Skeletal muscle tissue (tissue), 4 donors: Measurements from ENCODE around the gene KLF6. TPM values are rescaled to one million over a fixed set of nuclear protein-coding genes. Genes with fewer than 3 reads are reported as not detected.

Experiments used
- H3K27ac ChIP-seq: one replicate; pipeline ENCODE4 v1.7.0; 2013; ENCODE audit warnings: mild to moderate bottlenecking, low read depth, low read length, inconsistent platforms
- H3K27me3 ChIP-seq, 3 donors: one replicate each; pipeline ENCODE4 v1.7.0; 2013; ENCODE audit warnings: low read length in 3 of 3; ENCODE audit not compliant: control insufficient read depth in 3 of 3, insufficient read depth in 3 of 3
- H3K36me3 ChIP-seq, 3 donors: one replicate each; pipeline ENCODE4 v1.7.0; 2013; ENCODE audit warnings: low read length in 3 of 3; ENCODE audit not compliant: control insufficient read depth in 3 of 3, insufficient read depth in 3 of 3
- H3K4me1 ChIP-seq, 3 donors: one replicate each; pipeline ENCODE4 v1.7.0; 2013; ENCODE audit warnings: low read length in 3 of 3, mild to moderate bottlenecking in 3 of 3; ENCODE audit not compliant: control insufficient read depth in 3 of 3, insufficient read depth in 3 of 3
- H3K4me3 ChIP-seq, 3 donors: one replicate each; pipeline ENCODE4 v1.7.0; 2013; ENCODE audit warnings: low read length in 3 of 3
- H3K9ac ChIP-seq, 3 donors: one replicate each; pipeline ENCODE4 v1.7.0; 2013; ENCODE audit warnings: low read length in 3 of 3, mild to moderate bottlenecking in 3 of 3, moderate library complexity in 2 of 3, low read depth in 1 of 3
- H3K9me3 ChIP-seq, 3 donors: one replicate each; pipeline ENCODE4 v1.7.0; 2013; ENCODE audit warnings: low read length in 3 of 3; ENCODE audit not compliant: control insufficient read depth in 3 of 3
- total RNA-seq: library from RNA; depleted of rRNA; stranded (reverse); fragments of >200 nt; gene quantifications from one replicate; pipeline ENCODE4 v1.2.3, GENCODE V29; 2014
- donor health status: Osteomylitis.

The KLF6 gene
- total RNA-seq, 1 donor from 2014 or later = 50.6 TPM

- Histone ChIP-seq H3K9me3 (no peaks in the 10 kb centered on the region), H3K4me1 (peaks cover 43 to 46% (median 45%) of the 10 kb centered on the region in 3 donors), H3K27me3 (no peaks in the 10 kb centered on the region), H3K36me3 (no peaks in the 10 kb centered on the region), H3K4me3 (peak overlapping the region in 1 of 3 donors; percentile 4), H3K27ac (peak overlapping the region; percentile 90), H3K9ac (peak overlapping the region in 1 of 3 donors; percentile 66)
Measured at GRCh38 chr10:3812141-3812540, 27.1 kb upstream of the KLF6 start.

GRCh38 chr10:3811291-3811870, 26.4 kb upstream of the KLF6 start:
- H3K9me3 ChIP-seq = no peaks in the 10 kb centered on the region
- no peaks in the 10 kb centered on the region for H3K36me3 ChIP-seq
- H3K4me3 ChIP-seq = peak overlapping the region; percentile 48 to 62 (median 59)
- H3K27me3 ChIP-seq = no peaks in the 10 kb centered on the region
- H3K27ac ChIP-seq = peak overlapping the region; percentile 90
- peak overlapping the region; percentile 44 to 66 (median 64) for H3K9ac ChIP-seq
- H3K4me1 ChIP-seq = peaks cover 51 to 54% (median 52%) of the 10 kb centered on the region in 3 donors

DNA sequence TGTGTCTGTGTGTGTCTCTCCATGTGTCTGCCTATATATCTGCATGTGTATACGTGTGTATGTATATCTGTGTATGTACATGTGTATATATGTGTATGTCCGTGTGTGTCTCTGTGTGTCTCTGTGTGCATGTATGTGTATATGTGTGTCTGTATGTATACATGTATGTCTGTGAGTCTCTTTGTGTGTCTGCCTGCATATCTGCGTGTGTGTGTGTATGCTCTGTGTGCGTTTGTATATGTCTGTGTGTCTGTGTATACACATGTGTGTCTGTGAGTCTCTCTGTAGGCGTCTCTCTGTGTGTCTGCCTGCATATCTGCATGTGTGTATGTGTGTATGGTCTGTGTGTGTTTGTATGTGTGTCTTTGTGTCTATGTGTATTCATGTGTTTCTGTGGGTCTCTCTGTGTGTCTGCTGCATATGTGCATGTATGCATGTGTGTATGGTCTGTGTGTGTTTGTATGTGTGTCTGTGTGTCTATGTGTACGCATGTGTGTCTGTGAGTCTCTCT, 23.7 kb upstream of the KLF6 start:
- Histone ChIP-seq H3K27ac (peak overlapping the region; percentile 90), H3K9ac (peak overlapping the region in 2 of 3 donors; percentile 71 to 79), H3K36me3 (no peaks in the 10 kb centered on the region), H3K4me1 (peaks cover 73 to 76% (median 75%) of the 10 kb centered on the region in 3 donors), H3K4me3 (peak overlapping the region; percentile 23 to 53 (median 26)), H3K27me3 (no peaks in the 10 kb centered on the region), H3K9me3 (no peaks in the 10 kb centered on the region)

DNA sequence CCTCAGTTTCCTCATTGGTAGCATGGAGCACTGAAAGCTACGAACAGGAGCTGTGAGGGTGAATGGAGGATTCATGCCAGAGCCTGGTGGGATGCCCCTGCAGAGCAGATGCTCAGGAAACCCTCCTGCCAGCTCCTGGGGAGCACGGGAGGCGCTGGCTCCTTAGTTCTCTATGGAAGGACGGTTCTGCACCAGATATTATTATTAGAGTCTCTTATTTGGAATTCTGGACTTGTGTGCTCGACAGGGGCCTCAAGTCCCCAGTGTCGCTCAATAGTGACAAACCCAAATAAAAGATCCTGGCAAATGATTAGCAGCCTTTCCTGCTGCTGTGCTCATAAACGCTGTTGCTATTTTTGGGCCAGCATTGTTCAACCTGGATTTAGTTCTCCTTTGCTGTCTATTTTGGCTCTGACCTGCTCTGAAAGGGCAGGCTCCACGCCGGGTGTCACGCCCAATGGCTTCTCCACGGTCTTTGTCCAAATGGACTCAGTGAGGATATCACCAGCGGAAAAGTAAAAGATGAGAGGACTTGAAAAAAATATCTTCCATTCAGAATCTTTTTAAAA, 23.0 kb upstream of the KLF6 start:
- Histone ChIP-seq H3K9ac (peak overlapping the region; percentile 71 to 79 (median 73)), H3K4me1 (peaks cover 75 to 80% (median 80%) of the 10 kb centered on the region in 3 donors), H3K27ac (peak overlapping the region; percentile 90), H3K36me3 (no peaks in the 10 kb centered on the region), H3K4me3 (peak overlapping the region; percentile 27 to 54 (median 53)), H3K9me3 (no peaks in the 10 kb centered on the region), H3K27me3 (no peaks in the 10 kb centered on the region)

DNA sequence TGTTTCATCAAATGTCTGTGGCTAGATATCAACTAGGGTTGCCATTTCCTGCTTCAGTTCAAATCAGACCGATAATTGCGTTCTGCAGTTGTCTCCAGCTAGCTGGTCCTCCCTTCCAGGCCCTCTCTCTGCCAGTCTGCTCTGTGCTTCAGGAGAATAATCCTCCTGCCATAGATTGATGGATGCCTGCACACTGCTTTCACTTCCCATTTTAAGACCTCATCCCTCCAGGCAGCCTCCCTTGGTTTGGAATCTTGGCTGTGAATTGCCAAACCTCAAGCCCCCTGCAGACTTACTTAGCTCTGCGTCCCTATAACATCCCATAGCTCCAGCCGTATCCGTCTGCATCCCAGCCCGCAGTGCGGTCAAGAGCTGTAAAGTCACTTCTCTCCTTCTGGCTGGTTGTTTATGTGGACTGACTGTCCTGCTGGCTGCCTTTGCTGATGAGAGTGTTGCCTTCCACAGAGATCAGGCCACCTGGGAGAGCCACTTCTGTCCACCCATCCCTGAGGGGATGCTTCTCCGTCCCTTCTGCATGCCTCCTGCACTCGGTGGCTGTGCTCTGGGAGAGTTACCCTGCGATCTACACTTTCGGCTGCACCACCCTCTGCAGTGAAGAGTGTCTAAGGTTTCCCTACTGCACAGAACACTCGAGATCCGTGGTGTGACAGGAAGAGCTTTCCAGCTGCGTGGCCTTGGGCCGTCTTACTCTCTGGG, 22.4 kb upstream of the KLF6 start:
- H3K9ac ChIP-seq = peak overlapping the region; percentile 71 to 79 (median 73)
- H3K4me1 ChIP-seq = peaks cover 81 to 86% (median 85%) of the 10 kb centered on the region in 3 donors
- no peaks in the 10 kb centered on the region for H3K27me3 ChIP-seq
- H3K4me3 ChIP-seq = peak overlapping the region; percentile 27 to 54 (median 53)
- no peaks in the 10 kb centered on the region for H3K9me3 ChIP-seq
- no peaks in the 10 kb centered on the region for H3K36me3 ChIP-seq
- peak overlapping the region; percentile 90 for H3K27ac ChIP-seq

GRCh38 chr10:3806603-3807002, 21.6 kb upstream of the KLF6 start:
- Histone ChIP-seq H3K4me3 (peak overlapping the region in 1 of 3 donors; percentile 14), H3K27ac (peak overlapping the region; percentile 90), H3K36me3 (no peaks in the 10 kb centered on the region), H3K4me1 (peaks cover 76 to 81% (median 80%) of the 10 kb centered on the region in 3 donors), H3K9ac (no peak overlapping the region), H3K9me3 (no peaks in the 10 kb centered on the region), H3K27me3 (no peaks in the 10 kb centered on the region)

DNA sequence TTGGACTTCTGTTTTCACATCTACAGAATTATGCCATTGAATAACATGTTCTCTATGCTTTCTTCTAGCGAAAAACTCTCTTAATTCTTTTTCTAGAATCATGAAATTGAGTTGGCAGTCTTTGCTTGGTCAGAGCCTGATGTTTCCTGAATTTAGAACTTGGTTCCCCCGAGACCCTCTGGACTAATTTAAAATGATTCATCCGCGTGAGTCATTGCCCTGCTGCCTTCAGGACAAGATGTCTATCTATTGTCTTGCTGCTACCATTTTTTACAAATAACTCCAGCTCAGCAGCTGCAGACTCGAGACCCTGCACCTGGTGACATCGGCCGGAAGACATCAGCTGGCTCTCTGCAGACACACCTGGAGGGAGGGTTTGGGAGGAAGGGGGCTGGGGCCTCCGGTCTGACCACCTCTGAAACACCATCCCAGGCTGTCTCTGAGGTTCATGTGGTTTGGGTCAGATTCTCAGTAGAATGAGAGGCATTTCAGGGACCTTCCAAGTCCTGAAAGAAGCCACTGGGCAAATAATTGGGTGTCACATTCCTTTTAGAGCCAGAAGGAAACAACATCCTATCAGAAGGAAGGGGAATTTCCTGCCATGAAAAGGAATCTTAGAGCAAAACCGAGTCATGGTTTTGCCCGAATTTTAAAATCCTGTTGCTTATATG, 20.9 kb upstream of the KLF6 start:
- Histone ChIP-seq H3K9ac (peak overlapping the region in 2 of 3 donors; percentile 2 to 51), H3K36me3 (no peaks in the 10 kb centered on the region), H3K4me1 (peaks cover 70 to 75% (median 74%) of the 10 kb centered on the region in 3 donors), H3K9me3 (no peaks in the 10 kb centered on the region), H3K27me3 (no peaks in the 10 kb centered on the region), H3K27ac (peak overlapping the region; percentile 90), H3K4me3 (peak overlapping the region; percentile 2 to 26 (median 15))

DNA sequence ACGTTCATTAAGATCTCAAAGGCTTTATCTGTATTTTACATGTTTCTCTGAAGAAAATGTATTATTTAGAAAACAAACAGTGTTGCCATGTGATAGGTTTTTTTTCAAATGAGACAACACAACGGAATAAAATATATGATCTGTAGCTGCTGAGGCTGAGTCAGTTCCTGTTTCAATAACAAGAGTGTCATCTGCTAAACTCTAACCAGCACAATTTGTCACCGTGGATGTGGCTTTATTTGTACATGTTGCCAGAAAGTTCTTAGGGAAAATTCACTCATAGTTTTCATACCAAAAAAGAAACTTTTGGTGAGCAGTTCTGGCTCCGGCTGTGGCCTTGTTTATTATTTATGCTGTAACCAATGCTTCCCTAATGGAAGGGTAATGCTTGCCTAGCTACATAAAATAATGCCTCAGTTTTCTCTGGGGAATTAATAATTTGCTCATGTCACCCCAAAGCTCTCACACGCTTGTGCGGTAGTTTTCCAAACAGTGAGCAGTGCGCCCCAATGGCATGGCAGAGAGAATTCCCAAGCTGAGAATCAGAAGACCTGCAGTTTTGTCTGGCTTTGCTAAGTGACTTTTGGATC, 20.3 kb upstream of the KLF6 start:
- Histone ChIP-seq H3K4me1 (peaks cover 66 to 69% (median 68%) of the 10 kb centered on the region in 3 donors), H3K4me3 (peak overlapping the region; percentile 2 to 26 (median 15)), H3K9ac (peak overlapping the region; percentile 2 to 51 (median 40)), H3K36me3 (no peaks in the 10 kb centered on the region), H3K9me3 (no peaks in the 10 kb centered on the region), H3K27me3 (no peaks in the 10 kb centered on the region), H3K27ac (peak overlapping the region; percentile 90)

GRCh38 chr10:3803927-3804741, 19.1 kb upstream of the KLF6 start:
- Histone ChIP-seq H3K9me3 (no peaks in the 10 kb centered on the region), H3K27ac (peak overlapping the region; percentile 90), H3K4me1 (peaks cover 56 to 59% (median 59%) of the 10 kb centered on the region in 3 donors), H3K27me3 (no peaks in the 10 kb centered on the region), H3K4me3 (no peak overlapping the region), H3K9ac (peak overlapping the region; percentile 8 to 61 (median 51)), H3K36me3 (no peaks in the 10 kb centered on the region)
